H1 (cell line): ENCODE measurements around the gene SLC2A4. TPM values are rescaled to one million over a fixed set of nuclear protein-coding genes. Genes with fewer than 3 reads are reported as not detected.

Experiments
- CTCF ChIA-PET: fragments of 300-600 bp; sonication (Branson Sonifier 250); formaldehyde crosslinking; loops from one replicate; lab custom pipeline; 2021; ENCODE audit not compliant: partially characterized antibody; lab: Charles Lee
- POLR2A ChIA-PET: fragments of 300-600 bp; sonication (Branson Sonifier 250); formaldehyde crosslinking; loops from one replicate; lab custom pipeline; 2021; ENCODE audit warnings: inconsistent platforms; ENCODE audit not compliant: partially characterized antibody; lab: Charles Lee
- DNase-seq, 2 experiments: peaks; one replicate each; pipeline versions ENCODE4 v3.0.0 to v3.0.0-alpha.2; 2010 to 2022; ENCODE audit warnings: low spot score in 2 of 2, low read depth in 1 of 2, mixed read lengths in 1 of 2
- FAIRE-seq: peaks from 2 replicates; lab custom pipeline; 2011; peaks lifted over from hg19 to GRCh38; lab: Jason Lieb, UNC
- H2AFZ ChIP-seq: 2 replicates; pipeline ENCODE4 v1.8.1; 2012; ENCODE audit warnings: low read length, inconsistent platforms
- H2AK5ac ChIP-seq: 2 replicates; pipeline ENCODE4 v1.6.1; 2013; ENCODE audit warnings: low read depth, low read length
- H2BK120ac ChIP-seq: replicated peaks from 2 replicates; pipeline ENCODE3; 2013; ENCODE audit warnings: low read depth, low read length, inconsistent platforms
- H2BK12ac ChIP-seq: 2 replicates; pipeline ENCODE4 v1.6.1; 2013; ENCODE audit warnings: low read depth, low read length
- H2BK15ac ChIP-seq: 2 replicates; pipeline ENCODE4 v1.6.1; 2013; ENCODE audit warnings: low read length
- H2BK20ac ChIP-seq: 2 replicates; pipeline ENCODE4 v1.6.1; 2013; ENCODE audit warnings: low read length
- H2BK5ac ChIP-seq: 2 replicates; pipeline ENCODE4 v1.6.1; 2013; ENCODE audit warnings: low read depth, low read length
- H3K14ac ChIP-seq: 2 replicates; pipeline ENCODE4 v1.6.1; 2013; ENCODE audit warnings: inconsistent platforms; ENCODE audit not compliant: insufficient read length
- H3K18ac ChIP-seq: 2 replicates; pipeline ENCODE4 v1.6.1; 2013; ENCODE audit warnings: low read length; ENCODE audit errors: extremely low read depth
- H3K23ac ChIP-seq: 2 replicates; pipeline ENCODE4 v1.6.1; 2013; ENCODE audit warnings: inconsistent platforms; ENCODE audit not compliant: insufficient read length
- H3K23me2 ChIP-seq: 2 replicates; pipeline ENCODE4 v1.6.1; 2013; ENCODE audit warnings: low read depth, low read length
- H3K27ac ChIP-seq: 2 replicates; pipeline ENCODE4 v1.6.1; 2011; ENCODE audit warnings: low read depth, low read length, inconsistent platforms
- H3K27me3 ChIP-seq, 4 experiments: replicated peaks in 1 of 4; 1 replicate in 1 of 4; 2 replicates in 3 of 4; pipeline versions ENCODE4 v1.6.1 to v1.8.1; 2011 to 2013; ENCODE audit warnings: low read length in 3 of 4, mild to moderate bottlenecking in 3 of 4, inconsistent platforms in 2 of 4, mixed read lengths in 2 of 4, moderate library complexity in 1 of 4; ENCODE audit not compliant: control insufficient read depth in 3 of 4, insufficient read depth in 3 of 4; ENCODE audit errors: extremely low read depth in 1 of 4
- H3K36me3 ChIP-seq, 4 experiments: 2 replicates each; pipeline versions ENCODE4 v1.6.1 to v1.8.1; 2011 to 2013; ENCODE audit warnings: mild to moderate bottlenecking in 4 of 4, low read length in 3 of 4, moderate library complexity in 2 of 4, control low read depth in 1 of 4, inconsistent platforms in 1 of 4; ENCODE audit not compliant: insufficient read depth in 4 of 4, control insufficient read depth in 2 of 4
- H3K4ac ChIP-seq: replicated peaks from 2 replicates; pipeline ENCODE3; 2013; ENCODE audit warnings: low read length, low read depth, mixed read lengths, inconsistent platforms; ENCODE audit not compliant: insufficient read length
- H3K4me1 ChIP-seq, 4 experiments: replicated peaks in 1 of 4; 1 replicate in 1 of 4; 2 replicates in 3 of 4; pipeline versions ENCODE4 v1.6.1 to v1.8.1; 2011 to 2013; ENCODE audit warnings: low read length in 3 of 4, inconsistent platforms in 2 of 4, mixed read lengths in 1 of 4; ENCODE audit not compliant: insufficient read depth in 4 of 4, control insufficient read depth in 3 of 4
- H3K4me2 ChIP-seq, 2 experiments: 2 replicates each; pipeline versions ENCODE4 v1.6.1 to v1.8.1; 2011 to 2013; ENCODE audit warnings: low read depth in 2 of 2, low read length in 2 of 2, control low read depth in 1 of 2, inconsistent platforms in 1 of 2, mild to moderate bottlenecking in 1 of 2; ENCODE audit not compliant: insufficient read depth in 1 of 2
- H3K4me3 ChIP-seq, 4 experiments: fragments of 200-600, 300-600 bp in 1 of 4; sonication (generic), shearing (Covaris generic), sonication (Bioruptor Twin) in 1 of 4; 2 replicates each; pipeline versions ENCODE4 v1.5.1 to v1.8.1; 2011 to 2016; ENCODE audit warnings: low read length in 4 of 4, low read depth in 3 of 4, control low read depth in 2 of 4, inconsistent platforms in 2 of 4, mild to moderate bottlenecking in 2 of 4, mixed read lengths in 1 of 4, moderate library complexity in 1 of 4; ENCODE audit not compliant: insufficient read depth in 2 of 4; ENCODE audit errors: extremely low read depth in 1 of 4
- H3K56ac ChIP-seq: replicated peaks from 2 replicates; pipeline ENCODE3; 2013; ENCODE audit warnings: low read depth, mild to moderate bottlenecking, mixed read lengths, low read length, inconsistent platforms; ENCODE audit not compliant: insufficient read length
- H3K79me1 ChIP-seq: 2 replicates; pipeline ENCODE4 v1.6.1; 2013; ENCODE audit warnings: low read depth, low read length, control low read depth
- H3K79me2 ChIP-seq, 2 experiments: 2 replicates each; pipeline versions ENCODE4 v1.6.1 to v1.8.1; 2012 to 2013; ENCODE audit warnings: low read length in 2 of 2, mild to moderate bottlenecking in 2 of 2, inconsistent platforms in 1 of 2; ENCODE audit not compliant: insufficient read depth in 2 of 2, control insufficient read depth in 1 of 2
- H3K9ac ChIP-seq, 4 experiments: replicated peaks in 1 of 4; 1 replicate in 1 of 4; 2 replicates in 3 of 4; pipeline versions ENCODE4 v1.6.1 to v1.8.1; 2011 to 2013; ENCODE audit warnings: low read depth in 3 of 4, low read length in 3 of 4, control low read depth in 2 of 4, mild to moderate bottlenecking in 2 of 4, moderate library complexity in 2 of 4, inconsistent platforms in 1 of 4; ENCODE audit errors: extremely low read depth in 1 of 4
- H3K9me3 ChIP-seq, 2 experiments: 2 replicates each; pipeline versions ENCODE4 v1.6.1 to v1.8.1; 2012 to 2013; ENCODE audit warnings: mild to moderate bottlenecking in 2 of 2, moderate library complexity in 2 of 2, control low read depth in 1 of 2, inconsistent platforms in 1 of 2, low read depth in 1 of 2, low read length in 1 of 2, mixed read lengths in 1 of 2; ENCODE audit not compliant: insufficient read depth in 2 of 2
- H4K20me1 ChIP-seq, 2 experiments: replicated peaks in 1 of 2; 2 replicates each; pipeline versions ENCODE3 to v1.8.1; 2011 to 2013; ENCODE audit warnings: inconsistent platforms in 2 of 2, low read length in 2 of 2, mild to moderate bottlenecking in 1 of 2; ENCODE audit not compliant: insufficient read depth in 2 of 2, control insufficient read depth in 1 of 2
- H4K5ac ChIP-seq: 2 replicates; pipeline ENCODE4 v1.6.1; 2013; ENCODE audit warnings: low read length, low read depth, mixed read lengths, inconsistent platforms; ENCODE audit not compliant: insufficient read length
- H4K8ac ChIP-seq: 2 replicates; pipeline ENCODE4 v1.8.0; 2013; ENCODE audit warnings: mild to moderate bottlenecking, moderate library complexity, low read length, inconsistent platforms; ENCODE audit not compliant: insufficient read depth; ENCODE audit errors: extremely low read depth
- H4K91ac ChIP-seq: replicated peaks from 2 replicates; pipeline ENCODE3; 2013; ENCODE audit warnings: low read length, mixed read lengths, inconsistent platforms; ENCODE audit not compliant: insufficient read length
- ASH2L ChIP-seq: fragments of 200-600, 300-600 bp; sonication (generic); IDR thresholded peaks from one replicate; pipeline ENCODE4 v1.7.1; 2017; ENCODE audit warnings: low read length
- CHD2 ChIP-seq: IDR thresholded peaks from 2 replicates; pipeline ENCODE4 v1.6.1; 2012; ENCODE audit warnings: low read length, improper control_type of control experiment
- EP300 ChIP-seq, 2 experiments: IDR thresholded peaks; 1 replicate in 1 of 2; 2 replicates in 1 of 2; pipeline ENCODE4 v1.6.1; 2011 to 2012; ENCODE audit warnings: low read depth in 2 of 2, low read length in 2 of 2, mild to moderate bottlenecking in 2 of 2, borderline replicate concordance in 1 of 2, inconsistent platforms in 1 of 2, moderate library complexity in 1 of 2
- HDAC6 ChIP-seq: IDR thresholded peaks from one replicate; pipeline ENCODE4 v1.7.1; 2012; ENCODE audit warnings: low read depth, mild to moderate bottlenecking, inconsistent platforms, low read length, moderate library complexity
- NANOG ChIP-seq: IDR thresholded peaks from 2 replicates; pipeline ENCODE4 v1.6.1; 2011; ENCODE audit warnings: low read length, low read depth, mild to moderate bottlenecking, inconsistent platforms; ENCODE audit not compliant: insufficient read depth, poor library complexity, severe bottlenecking
- POLR2A ChIP-seq, 2 experiments: IDR thresholded peaks; 1 replicate in 1 of 2; 2 replicates in 1 of 2; pipeline ENCODE4 v1.6.1; 2011; ENCODE audit warnings: low read depth in 2 of 2, low read length in 2 of 2, mild to moderate bottlenecking in 2 of 2; ENCODE audit errors: control extremely low read depth in 1 of 2
- RFX5 ChIP-seq: IDR thresholded peaks from 2 replicates; pipeline ENCODE4 v1.6.1; 2011; ENCODE audit warnings: low read depth, low read length, improper control_type of control experiment, borderline replicate concordance
- TAF7 ChIP-seq: optimal IDR thresholded peaks from 2 replicates; pipeline ENCODE3; 2011; ENCODE audit warnings: low read depth, mild to moderate bottlenecking, inconsistent platforms, low read length, moderate library complexity, borderline replicate concordance
- WGBS, 2 experiments: shearing (Covaris generic) in 1 of 2; methylation state at CpG; one replicate each; pipeline versions ENCODE4 v1.1.6 to v1.1.7; 2013 to 2015; ENCODE audit warnings: low lambda C conversion rate in 2 of 2, mixed read lengths in 2 of 2, inconsistent platforms in 1 of 2, low coverage in 1 of 2, missing lambda C conversion rate in 1 of 2; ENCODE audit not compliant: insufficient replicate concordance in 2 of 2, insufficient coverage in 1 of 2, insufficient read length in 1 of 2; ENCODE audit errors: extremely low coverage in 1 of 2, missing lambda C conversion rate in 1 of 2; 5-methylcytosine and 5-hydroxymethylcytosine counted together
- polyA plus RNA-seq, 7 experiments: library from polyadenylated mRNA; depleted of rRNA in 3 of 7; stranded (reverse) in 5 of 7; unstranded in 2 of 7; fragments of >200 nt in 5 of 7; fragments of 200-250 nt in 2 of 7; gene quantifications; 1 replicate in 5 of 7; 2 replicates in 1 of 7; 4 replicates in 1 of 7; pipeline versions ENCODE4 v1.2.1 to v1.2.3, GENCODE V29; 2011 to 2013; ENCODE audit warnings: missing spikeins in 2 of 7, mixed read lengths in 2 of 7
- total RNA-seq: library from RNA; stranded (reverse); fragmentation: NEBNext Ultra II Directional; extraction: Animal tissue kit (Norgen Biotek cat#: 25700); gene quantifications from 2 replicates; pipeline ENCODE4 v1.2.1, GENCODE V29; 2021

Gene SLC2A4
- total and polyA plus RNA-seq, 2 of the 8 experiments (the other 6 are each of a cell fraction or from before 2014, with no cell fraction given): 5.7 to 6.9 TPM

DNA sequence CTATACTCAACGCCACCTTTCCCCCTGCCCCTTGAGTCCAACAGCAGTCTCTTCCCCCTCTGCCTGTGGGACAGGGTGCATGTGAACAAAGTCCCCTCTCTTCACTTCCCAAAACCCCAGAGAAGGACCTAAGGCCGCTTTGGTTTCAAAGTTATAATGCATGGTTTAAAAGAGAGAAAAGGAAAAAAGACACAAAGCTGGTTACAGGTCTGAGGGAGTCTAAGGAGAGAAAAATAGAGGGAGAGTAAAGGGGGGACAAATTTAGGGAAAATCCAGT is 38.1 kb upstream of the SLC2A4 start:
- no peak for FAIRE-seq
- H2AK5ac ChIP-seq: peak overlapping the region; percentile 45; the same call in 1 of the 2 replicates
- no peak for DNase-seq
- H4K8ac ChIP-seq: no peak overlapping the region; the same call in 1 of the 2 replicates
- H3K9ac ChIP-seq: peak overlapping the region in 3 of 4 experiments; percentile 42 to 94 (median 85); a peak in 4 of 7 replicates
- no peaks in the 10 kb centered on the region for H3K9me3 ChIP-seq
- no peak for TF ChIP-seq TAF7
- no peak for TF ChIP-seq POLR2A (IDR thresholded peaks at IDR 0.05; ENCODE audit: control extremely low read depth in 1 of 2, low read depth in 2 of 2, low read length in 2 of 2)
- TF ChIP-seq HDAC6: no peak
- TF ChIP-seq EP300 (IDR thresholded peaks at IDR 0.05; ENCODE audit: borderline replicate concordance in 1 of 2, low read depth in 2 of 2, low read length in 2 of 2): no peak
- TF ChIP-seq CHD2: no peak
- no peak for TF ChIP-seq ASH2L
- no peak for TF ChIP-seq RFX5
- TF ChIP-seq NANOG: no peak
- CTCF ChIA-PET: interaction anchor here (0.8 to 4.1 kb wide), 3 partner anchors 11 to 106 kb away, joined by 3 to 27 read pairs (median 3); partner anchors contain the start of gene ACADVL
- peaks cover 9 to 39% (median 23%) of the 10 kb centered on the region in 4 experiments; a peak in 6 of 8 replicates for H3K36me3 ChIP-seq
- H2BK5ac ChIP-seq: peak overlapping the region; percentile 61; the same call in 1 of the 2 replicates
- H3K18ac ChIP-seq: no peak overlapping the region
- no peak overlapping the region for H2BK12ac ChIP-seq
- H3K56ac ChIP-seq: no peak overlapping the region
- H2BK15ac ChIP-seq: no peak overlapping the region
- peak overlapping the region; percentile 57 for H3K4ac ChIP-seq
- WGBS, 2 experiments: 70% methylated on average over 2 of the region's 2 CpGs; no CpG with 5 or more reads in 1 of the 2 experiments
- no peak overlapping the region for H4K5ac ChIP-seq
- POLR2A ChIA-PET: interaction anchor here (1.2 to 19.7 kb wide), 12 partner anchors 5 to 345 kb away, joined by 3 to 386 read pairs (median 12); partner anchors contain the start of genes ACADVL, CLDN7, CTDNEP1 and DLG4
- H3K4me3 ChIP-seq: peak overlapping the region; percentile 73 to 90 (median 84); a peak in 7 of 8 replicates
- no peak overlapping the region for H4K91ac ChIP-seq
- H3K4me2 ChIP-seq: peak overlapping the region; percentile 92 to 93
- H2BK20ac ChIP-seq: no peak overlapping the region
- no peak overlapping the region for H3K23ac ChIP-seq
- H3K79me1 ChIP-seq: peaks cover 4% of the 10 kb centered on the region; the same call in 1 of the 2 replicates
- peaks cover 18% of the 10 kb centered on the region for H3K23me2 ChIP-seq
- peaks cover 0 to 43% of the 10 kb centered on the region in 2 experiments; a peak in 2 of 4 replicates for H3K79me2 ChIP-seq
- no peak overlapping the region for H2BK120ac ChIP-seq
- no peak overlapping the region for H3K27ac ChIP-seq
- no peak overlapping the region for H2AFZ ChIP-seq
- peaks cover 0 to 2% of the 10 kb centered on the region in 2 experiments for H4K20me1 ChIP-seq
- H3K4me1 ChIP-seq: peaks cover 5 to 13% (median 6%) of the 10 kb centered on the region in 4 experiments; a peak in 6 of 7 replicates
- no peaks in the 10 kb centered on the region for H3K27me3 ChIP-seq
- H3K14ac ChIP-seq: no peak overlapping the region
